ENCODE data around the gene MMS22L.

MMS22L gene

GRCh38 chr6:97095311-97095850 lies 187.6 kb downstream of the MMS22L start:
- in situ Hi-C loops (cut with MboI; ENCODE audit: low sequenced_read_pairs), result no loop called here

DNA sequence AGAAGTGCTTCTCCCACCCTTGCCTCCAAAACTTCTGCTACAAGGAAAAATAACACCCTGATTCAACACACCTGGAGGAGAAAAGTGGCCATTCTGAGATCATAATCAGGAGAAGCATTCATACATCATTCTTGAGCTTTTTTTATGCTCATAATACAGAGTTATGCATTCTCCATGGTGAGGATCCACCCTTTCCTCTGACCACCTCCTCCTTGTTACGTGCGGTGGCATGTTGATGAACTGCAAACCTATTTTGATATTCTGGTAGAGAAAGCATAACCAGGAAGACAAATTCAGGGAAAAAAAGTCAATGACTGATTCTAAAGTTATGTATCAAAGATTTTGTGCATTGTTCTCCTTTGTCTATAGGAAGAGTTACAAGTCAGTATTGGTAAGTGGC lies 188.6 kb downstream of the MMS22L start:
- in situ Hi-C loops (cut with MboI; ENCODE audit: low sequenced_read_pairs), result no loop called here

DNA sequence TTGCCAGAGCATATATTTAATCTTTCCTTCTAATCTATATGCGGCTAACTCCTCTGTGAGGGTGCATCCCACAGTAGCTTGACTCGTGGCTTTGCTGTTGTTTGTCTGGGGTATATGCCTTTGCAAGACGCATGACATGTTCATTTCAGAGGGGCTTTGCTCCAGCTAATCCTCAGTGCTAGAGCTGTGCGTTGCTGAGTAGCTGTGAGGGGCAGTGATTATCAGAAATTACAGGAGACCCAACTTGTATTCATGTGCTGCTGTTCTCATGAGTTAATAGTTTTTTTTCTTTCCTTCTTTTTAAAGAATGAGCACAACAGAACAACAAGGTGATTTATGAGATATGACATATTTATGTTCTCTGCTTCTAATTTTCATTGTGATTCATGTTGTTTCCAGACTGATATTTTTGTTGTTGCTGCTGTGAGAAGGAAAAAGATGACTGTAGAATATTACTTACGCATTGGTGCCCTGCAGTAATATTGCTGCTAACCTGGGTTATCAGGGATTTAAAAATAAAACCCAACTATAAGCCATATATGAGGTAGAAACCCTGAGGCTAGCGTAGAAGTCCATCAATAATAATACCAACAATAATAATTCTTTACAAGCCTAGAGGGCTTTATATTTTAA lies 190.2 kb downstream of the MMS22L start:
- in situ Hi-C loops (cut with MboI; ENCODE audit: low sequenced_read_pairs), result no loop called here
